Measurements from ENCODE around the gene POLD3. TPM values are rescaled to one million over a fixed set of nuclear protein-coding genes. Genes with fewer than 3 reads are reported as not detected.

The POLD3 gene
- total RNA-seq, 1 donor from 2014 or later = 13.5 TPM

GRCh38 chr11:74626604-74627003 lies 34.2 kb downstream of the POLD3 start:
- intact Hi-C loops (cut with DNase I) = no loop called here
- no peaks in the 10 kb centered on the region for H3K9me3 ChIP-seq
- H3K4me1 ChIP-seq = no peaks in the 10 kb centered on the region
- H3K27me3 ChIP-seq = no peaks in the 10 kb centered on the region
- TF ChIP-seq POLR2AphosphoS5 (IDR thresholded peaks at IDR 0.05; ENCODE audit: insufficient read depth in 1 of 2, low read depth in 1 of 2) (no peak), POLR2A (IDR thresholded peaks at IDR 0.05) (no peak)
- TF ChIP-seq, protein P1, sequence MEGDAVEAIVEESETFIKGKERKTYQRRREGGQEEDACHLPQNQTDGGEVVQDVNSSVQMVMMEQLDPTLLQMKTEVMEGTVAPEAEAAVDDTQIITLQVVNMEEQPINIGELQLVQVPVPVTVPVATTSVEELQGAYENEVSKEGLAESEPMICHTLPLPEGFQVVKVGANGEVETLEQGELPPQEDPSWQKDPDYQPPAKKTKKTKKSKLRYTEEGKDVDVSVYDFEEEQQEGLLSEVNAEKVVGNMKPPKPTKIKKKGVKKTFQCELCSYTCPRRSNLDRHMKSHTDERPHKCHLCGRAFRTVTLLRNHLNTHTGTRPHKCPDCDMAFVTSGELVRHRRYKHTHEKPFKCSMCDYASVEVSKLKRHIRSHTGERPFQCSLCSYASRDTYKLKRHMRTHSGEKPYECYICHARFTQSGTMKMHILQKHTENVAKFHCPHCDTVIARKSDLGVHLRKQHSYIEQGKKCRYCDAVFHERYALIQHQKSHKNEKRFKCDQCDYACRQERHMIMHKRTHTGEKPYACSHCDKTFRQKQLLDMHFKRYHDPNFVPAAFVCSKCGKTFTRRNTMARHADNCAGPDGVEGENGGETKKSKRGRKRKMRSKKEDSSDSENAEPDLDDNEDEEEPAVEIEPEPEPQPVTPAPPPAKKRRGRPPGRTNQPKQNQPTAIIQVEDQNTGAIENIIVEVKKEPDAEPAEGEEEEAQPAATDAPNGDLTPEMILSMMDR (IDR thresholded peaks at IDR 0.05) = no peak
- H3K4me3 ChIP-seq = no peak overlapping the region
- H3K27ac ChIP-seq = no peak overlapping the region
- peaks cover 0 to 5% of the 10 kb centered on the region in 2 donors for H3K36me3 ChIP-seq
- no peak for DNase-seq (ENCODE audit: extremely low spot score in 2 of 2)

GRCh38 chr11:74627381-74627780 lies 35.0 kb downstream of the POLD3 start:
- no peak overlapping the region for H3K27ac ChIP-seq
- H3K4me3 ChIP-seq = no peak overlapping the region
- no peaks in the 10 kb centered on the region for H3K27me3 ChIP-seq
- intact Hi-C loops (cut with DNase I) = no loop called here
- peaks cover 0 to 5% of the 10 kb centered on the region in 2 donors for H3K36me3 ChIP-seq
- no peaks in the 10 kb centered on the region for H3K9me3 ChIP-seq
- DNase-seq (ENCODE audit: extremely low spot score in 2 of 2) = no peak
- TF ChIP-seq POLR2AphosphoS5 (IDR thresholded peaks at IDR 0.05; ENCODE audit: insufficient read depth in 1 of 2, low read depth in 1 of 2) = no peak
- TF ChIP-seq, protein P1 (IDR thresholded peaks at IDR 0.05) = no peak
- no peak for TF ChIP-seq POLR2A (IDR thresholded peaks at IDR 0.05)
- no peaks in the 10 kb centered on the region for H3K4me1 ChIP-seq

- no peak overlapping the region for H3K27ac ChIP-seq
- intact Hi-C loops (cut with DNase I) = loop anchor here (10.0 kb wide), 1 partner anchor 95 kb away; no protein-coding TSS in a partner anchor
Observed at GRCh38 chr11:74630043-74630442, 37.7 kb downstream of the POLD3 start.

GRCh38 chr11:74633406-74634393 lies 41.3 kb downstream of the POLD3 start:
- intact Hi-C loops (cut with DNase I) = loop anchor here (10.0 kb wide), 1 partner anchor 91 kb away; no protein-coding TSS in a partner anchor
- TF ChIP-seq POLR2AphosphoS5 (IDR thresholded peaks at IDR 0.05; ENCODE audit: insufficient read depth in 1 of 2, low read depth in 1 of 2) (no peak), POLR2A (IDR thresholded peaks at IDR 0.05) (no peak)
- TF ChIP-seq, protein P1 (IDR thresholded peaks at IDR 0.05) = no peak
- H3K4me1 ChIP-seq = no peaks in the 10 kb centered on the region
- H3K4me3 ChIP-seq = no peak overlapping the region
- H3K9me3 ChIP-seq = no peaks in the 10 kb centered on the region
- peaks cover 0 to 22% of the 10 kb centered on the region in 2 donors for H3K36me3 ChIP-seq
- no peak overlapping the region for H3K27ac ChIP-seq
- DNase-seq (ENCODE audit: extremely low spot score in 2 of 2) = no peak
- H3K27me3 ChIP-seq = no peaks in the 10 kb centered on the region

More at GRCh38 chr11:74630043-74630442, 37.7 kb downstream of the POLD3 start:
- Histone ChIP-seq H3K4me1 (no peaks in the 10 kb centered on the region), H3K27me3 (no peaks in the 10 kb centered on the region), H3K36me3 (peaks cover 0 to 8% of the 10 kb centered on the region in 2 donors), H3K9me3 (no peaks in the 10 kb centered on the region), H3K4me3 (no peak overlapping the region)
- TF ChIP-seq POLR2AphosphoS5 (IDR thresholded peaks at IDR 0.05; ENCODE audit: insufficient read depth in 1 of 2, low read depth in 1 of 2) (no peak), POLR2A (IDR thresholded peaks at IDR 0.05) (no peak)
- TF ChIP-seq, protein P1 (IDR thresholded peaks at IDR 0.05) = no peak
- DNase-seq (ENCODE audit: extremely low spot score in 2 of 2) = no peak
